Activated CD8-positive, alpha-beta T cell treated with anti-CD3 and anti-CD28 coated beads for 36 hours (primary cell): Measurements from ENCODE around the gene DCST1. TPM values are rescaled to one million over a fixed set of nuclear protein-coding genes. Genes with fewer than 3 reads are reported as not detected.

ENCODE experiments used
- total RNA-seq, 2 experiments: library from RNA; stranded (reverse); gene quantifications; one replicate each; pipeline ENCODE4 v1.2.3, GENCODE V29; 2021

The DCST1 gene
- total RNA-seq, 2 experiments from 2014 or later: not detected

Other genes with a start within 250 kb of the DCST1 start
- gene KCNN3, start 163.5 kb upstream of the DCST1 start, total RNA-seq: under 1 TPM in 1 of 2 experiments, not detected in 1; 0.11 TPM
- gene PMVK, start 97.1 kb upstream of the DCST1 start, total RNA-seq: 10 to 100 TPM; 32.3 to 33.2 TPM
- 10 to 100 TPM; 17.7 to 19.4 TPM for gene PBXIP1, start 77.7 kb upstream of the DCST1 start, total RNA-seq
- gene PYGO2, start 72.0 kb upstream of the DCST1 start, total RNA-seq: 10 to 100 TPM; 21.2 to 21.8 TPM
- gene SHC1, start 63.1 kb upstream of the DCST1 start, total RNA-seq: 10 to 100 TPM; 32.3 to 34.2 TPM
- gene CKS1B, start 59.1 kb upstream of the DCST1 start, total RNA-seq: 100 to 1,000 TPM; 172 to 173 TPM
- 10 to 100 TPM; 31.5 to 32.9 TPM for gene FLAD1, start 50.5 kb upstream of the DCST1 start, total RNA-seq
- gene LENEP, start 40.2 kb upstream of the DCST1 start, total RNA-seq: not detected
- 10 to 100 TPM; 26.3 to 26.5 TPM for gene ZBTB7B, start 31.0 kb upstream of the DCST1 start, total RNA-seq
- under 1 TPM; 0.20 to 0.36 TPM for gene DCST2, start within 50 bp of the DCST1 start, total RNA-seq
- gene ADAM15, start 17.5 kb downstream of the DCST1 start, total RNA-seq: 10 to 100 TPM; 36.4 to 37.2 TPM
- gene EFNA4, start 29.9 kb downstream of the DCST1 start, total RNA-seq: 1 to 10 TPM; 7.1 to 7.8 TPM
- gene EFNA3, start 45.0 kb downstream of the DCST1 start, total RNA-seq: 1 to 10 TPM; 5.1 to 8.6 TPM
- gene EFNA1, start 94.1 kb downstream of the DCST1 start, total RNA-seq: under 1 TPM; 0.59 to 0.60 TPM
- gene SLC50A1, start 102.0 kb downstream of the DCST1 start, total RNA-seq: 10 to 100 TPM; 59.7 to 64.0 TPM
- 10 to 100 TPM; 37.1 to 38.1 TPM for gene DPM3, start 106.7 kb downstream of the DCST1 start, total RNA-seq
- gene KRTCAP2, start 139.5 kb downstream of the DCST1 start, total RNA-seq: 100 to 1,000 TPM; 124 to 125 TPM
- 1 to 10 TPM; 5.8 to 6.1 TPM for gene TRIM46, start 140.0 kb downstream of the DCST1 start, total RNA-seq
- gene THBS3, start 174.1 kb downstream of the DCST1 start, total RNA-seq: 10 to 100 TPM; 11.1 to 12.0 TPM
- gene MTX1, start 174.9 kb downstream of the DCST1 start, total RNA-seq: 10 to 100 TPM; 59.2 to 61.0 TPM
- 10 to 100 TPM; 41.1 to 42.2 TPM for gene ENTREP3, start 221.7 kb downstream of the DCST1 start, total RNA-seq
- gene SCAMP3, start 228.5 kb downstream of the DCST1 start, total RNA-seq: 10 to 100 TPM; 81.3 to 97.2 TPM
- gene CLK2, start 239.7 kb downstream of the DCST1 start, total RNA-seq: 10 to 100 TPM; 80.6 to 85.4 TPM
- 1 to 10 TPM; 1.5 TPM for gene HCN3, start 243.6 kb downstream of the DCST1 start, total RNA-seq